ENCODE data around the gene STK16. TPM values are rescaled to one million over a fixed set of nuclear protein-coding genes. Genes with fewer than 3 reads are reported as not detected.

Gene STK16
- total and polyA plus RNA-seq, 2 of the 13 experiments (the other 11 are each of a cell fraction or from before 2014, with no cell fraction given): 28.0 to 50.9 TPM

GRCh38 chr2:219225350-219225749, 19.9 kb upstream of the STK16 start:
- BruUV-seq (replicated peaks): no TSS peak
- Histone ChIP-seq H3K27me3 (ENCODE audit: control insufficient read depth in 1 of 2, insufficient read depth in 2 of 2, low read length in 2 of 2) (no peaks in the 10 kb centered on the region; a peak in 1 of 5 replicates), H3K36me3 (replicated peaks in 1 of 2; ENCODE audit: control insufficient read depth in 1 of 2, insufficient read depth in 2 of 2, low read length in 2 of 2) (peaks cover 35 to 64% of the 10 kb centered on the region in 2 experiments), H3K9ac (ENCODE audit: insufficient read depth, low read depth, low read length) (no peak overlapping the region), H3K4me1 (ENCODE audit: insufficient read depth, low read length) (peaks cover 17% of the 10 kb centered on the region), H3K4me2 (ENCODE audit: low read depth, low read length) (no peak overlapping the region), H3K79me2 (ENCODE audit: insufficient read depth, low read length) (peaks cover 32% of the 10 kb centered on the region), H3K4me3 (replicated peaks in 1 of 3; ENCODE audit: insufficient read depth in 1 of 3, low read depth in 2 of 3, low read length in 3 of 3) (no peak overlapping the region), H3K27ac (ENCODE audit: extremely low read length, insufficient read depth, low read length) (no peak overlapping the region), H3K9me3 (ENCODE audit: low read length) (no peaks in the 10 kb centered on the region), H2AFZ (ENCODE audit: low read length) (no peak overlapping the region), H4K20me1 (ENCODE audit: insufficient read depth, low read length) (no peaks in the 10 kb centered on the region)
- 94% methylated on average over 3 of the region's 3 CpGs for WGBS (ENCODE audit: low lambda C conversion rate)
- ATAC-seq: no peak
- DNase-seq (ENCODE audit: low spot score): no peak
- in situ Hi-C loops (cut with HindIII; ENCODE audit: extremely low pct_ligation_motif_present, low pct_unique_long_range_greater_than_20kb) (no loop called here), intact Hi-C loops (cut with micrococcal nuclease; ENCODE audit: unreplicated experiment) (no loop called here)
- CTCF ChIA-PET (ENCODE audit: low intra/inter-chr PET ratio, low total read pairs): no interaction called here
- TF ChIP-seq ZFP91 (CRISPR knock-in tag; IDR thresholded peaks at IDR 0.05; ENCODE audit: borderline replicate concordance): 0 out of 2 replicates have a peak, but pooled peaks have one; percentile 30
- TF ChIP-seq JDP2 (CRISPR knock-in tag; IDR thresholded peaks at IDR 0.05; ENCODE audit: borderline replicate concordance): no peak
- POLR2A ChIA-PET: no interaction called here
- FAIRE-seq: no peak

- H2AFZ ChIP-seq (ENCODE audit: low read length): no peak overlapping the region
- H3K4me2 ChIP-seq (ENCODE audit: low read depth, low read length): peak overlapping the region; percentile 91
- H3K9me3 ChIP-seq (ENCODE audit: low read length): no peaks in the 10 kb centered on the region
- H3K9ac ChIP-seq (ENCODE audit: insufficient read depth, low read depth, low read length): peak overlapping the region; percentile 91
- H4K20me1 ChIP-seq (ENCODE audit: insufficient read depth, low read length): no peaks in the 10 kb centered on the region
- H3K36me3 ChIP-seq (replicated peaks in 1 of 2; ENCODE audit: control insufficient read depth in 1 of 2, insufficient read depth in 2 of 2, low read length in 2 of 2): peaks cover 33 to 55% of the 10 kb centered on the region in 2 experiments
- DNase-seq (ENCODE audit: low spot score) (no peak), ATAC-seq (no peak; the same call in 2 of the 3 replicates), FAIRE-seq (no peak)
- in situ Hi-C loops (cut with HindIII; ENCODE audit: extremely low pct_ligation_motif_present, low pct_unique_long_range_greater_than_20kb) (no loop called here), intact Hi-C loops (cut with micrococcal nuclease; ENCODE audit: unreplicated experiment) (no loop called here)
- peaks cover 51% of the 10 kb centered on the region for H3K79me2 ChIP-seq (ENCODE audit: insufficient read depth, low read length)
- peaks cover 39% of the 10 kb centered on the region for H3K4me1 ChIP-seq (ENCODE audit: insufficient read depth, low read length)
- BruUV-seq (replicated peaks): no TSS peak
- 5% methylated on average over 6 of the region's 7 CpGs for WGBS (ENCODE audit: low lambda C conversion rate)
- H3K27me3 ChIP-seq (ENCODE audit: control insufficient read depth in 1 of 2, insufficient read depth in 2 of 2, low read length in 2 of 2): no peaks in the 10 kb centered on the region; a peak in 1 of 5 replicates
- peak overlapping the region; percentile 81 for H3K27ac ChIP-seq (ENCODE audit: extremely low read length, insufficient read depth, low read length)
- POLR2A ChIA-PET: interaction anchor here (1.0 to 6.6 kb wide), 15 partner anchors 10 to 66 kb away, joined by 3 to 80 read pairs (median 11); partner anchors contain the start of genes ABCB6, CNPPD1, DNAJB2 and GLB1L
- peak overlapping the region; percentile 91 to 93 (median 93) for H3K4me3 ChIP-seq (replicated peaks in 1 of 3; ENCODE audit: insufficient read depth in 1 of 3, low read depth in 2 of 3, low read length in 3 of 3)
- CTCF ChIA-PET (ENCODE audit: low intra/inter-chr PET ratio, low total read pairs): interaction anchor here (2.3 kb wide), 1 partner anchor 66 kb away, joined by 15 read pairs; no protein-coding TSS in a partner anchor
- TF ChIP-seq SP140L (CRISPR knock-in tag; IDR thresholded peaks at IDR 0.05; ENCODE audit: borderline replicate concordance): 0 out of 2 replicates have a peak, but pooled peaks have one; percentile 38
- no peak for TF ChIP-seq ZNF253 (CRISPR knock-in tag; IDR thresholded peaks at IDR 0.05; ENCODE audit: borderline replicate concordance)
- no peak for TF ChIP-seq MNT (IDR thresholded peaks at IDR 0.05)
- TF ChIP-seq FOXP4 (CRISPR knock-in tag; IDR thresholded peaks at IDR 0.05): no peak
- TF ChIP-seq ZBTB14 (CRISPR knock-in tag; IDR thresholded peaks at IDR 0.05): 0 out of 2 replicates have a peak, but pooled peaks have one; percentile 16
- no peak for TF ChIP-seq KDM6A (CRISPR knock-in tag; IDR thresholded peaks at IDR 0.05; ENCODE audit: low read depth)
- no peak for TF ChIP-seq NR1H2 (CRISPR knock-in tag; IDR thresholded peaks at IDR 0.05; ENCODE audit: borderline replicate concordance, low read depth)
Measured at GRCh38 chr2:219228041-219228910, 17.0 kb upstream of the STK16 start.
